A549 (cell line): Measurements from ENCODE around the gene ZC3H18. TPM values are rescaled to one million over a fixed set of nuclear protein-coding genes. Genes with fewer than 3 reads are reported as not detected.

ENCODE experiments used
- ATAC-seq, 2 experiments: fragments of 200-7000 bp in 1 of 2; fragments of >200 bp in 1 of 2; cut with Nextera tagmentation in 1 of 2; cut with Tn5 transposase in 1 of 2; 3 replicates each; pipeline versions ENCODE4 v1.8.0 to v1.9.1; 2018 to 2020; ENCODE audit warnings: mild to moderate bottlenecking in 1 of 2, moderate library complexity in 1 of 2
- CTCF ChIA-PET: fragments of 300-600 bp; sonication (Branson Sonifier 250); formaldehyde crosslinking; extraction: SDS; loops from one replicate; lab custom pipeline; 2021; ENCODE audit warnings: antibody characterized with exemption, inconsistent platforms; lab: Yijun Ruan, JAX
- POLR2A ChIA-PET: fragments of 350-600 bp; formaldehyde crosslinking; extraction: SDS; loops from one replicate; lab custom pipeline; 2021; ENCODE audit warnings: antibody characterized with exemption, inconsistent platforms; lab: Yijun Ruan, JAX
- DNase-seq, 2 experiments: peaks; one replicate each; pipeline versions ENCODE4 v3.0.0 to v3.0.0-alpha.2; 2011 to 2016; ENCODE audit warnings: low read depth in 1 of 2, low spot score in 1 of 2
- FAIRE-seq: peaks from 2 replicates; lab custom pipeline; 2011; peaks lifted over from hg19 to GRCh38; lab: Jason Lieb, UNC
- H3K27ac ChIP-seq, 2 experiments: fragments of >200 bp; sonication (Bioruptor Twin); formaldehyde crosslinking; 3 replicates each; pipeline ENCODE4 v1.5.1; 2016 to 2017
- H3K4me1 ChIP-seq: fragments of >200 bp; sonication (Bioruptor Twin); formaldehyde crosslinking; 3 replicates; pipeline ENCODE4 v1.6.1; 2016
- H3K4me2 ChIP-seq: fragments of >200 bp; sonication (Bioruptor Twin); formaldehyde crosslinking; 3 replicates; pipeline ENCODE4 v1.6.1; 2016
- H3K4me3 ChIP-seq: fragments of >200 bp; sonication (Bioruptor Twin); formaldehyde crosslinking; 3 replicates; pipeline ENCODE4 v1.5.1; 2016
- H3K9me3 ChIP-seq: fragments of >200 bp; sonication (Bioruptor Twin); formaldehyde crosslinking; 3 replicates; pipeline ENCODE4 v1.6.1; 2016
- CEBPB ChIP-seq, 2 experiments: fragments of >200 bp in 1 of 2; sonication (Bioruptor Twin) in 1 of 2; formaldehyde crosslinking in 1 of 2; IDR thresholded peaks; 2 replicates each; pipeline ENCODE4 v1.6.1; 2012 to 2016
- FOSB ChIP-seq: fragments of 250-450 bp; sonication (Bioruptor Pico); IDR thresholded peaks from 2 replicates; pipeline ENCODE4 v1.5.0; 2020; ENCODE audit warnings: mild to moderate bottlenecking, moderate library complexity
- HOXA7 ChIP-seq: fragments of 250-450 bp; sonication (Bioruptor Pico); IDR thresholded peaks from 2 replicates; pipeline ENCODE4 v1.5.0; 2020; ENCODE audit warnings: mild to moderate bottlenecking, moderate library complexity
- JUN ChIP-seq, 2 experiments: fragments of >200 bp; sonication (Bioruptor Twin); formaldehyde crosslinking; IDR thresholded peaks; 2 replicates in 1 of 2; 3 replicates in 1 of 2; pipeline ENCODE4 v1.6.1; 2016 to 2017
- MYC ChIP-seq: IDR thresholded peaks from 2 replicates; pipeline ENCODE4 v1.6.1; 2012; ENCODE audit warnings: mild to moderate bottlenecking, inconsistent platforms, low read length, improper control_type of control experiment, borderline replicate concordance
- PHF8 ChIP-seq: fragments of 200-600 bp; sonication (generic); IDR thresholded peaks from 2 replicates; pipeline ENCODE4 v1.6.1; 2016; ENCODE audit warnings: low read depth, mild to moderate bottlenecking, antibody characterized with exemption, moderate library complexity, borderline replicate concordance
- POLR2A ChIP-seq: IDR thresholded peaks from 2 replicates; pipeline ENCODE4 v1.6.1; 2012; ENCODE audit warnings: mild to moderate bottlenecking, low read length
- RCOR1 ChIP-seq: fragments of 150-350 bp; IDR thresholded peaks from 2 replicates; pipeline ENCODE4 v1.6.1; 2014; ENCODE audit warnings: antibody characterized with exemption, low read length, low read depth
- RNF2 ChIP-seq: fragments of 200-600 bp; sonication (generic); IDR thresholded peaks from 2 replicates; pipeline ENCODE4 v1.6.1; 2016; ENCODE audit warnings: low read depth, mild to moderate bottlenecking, antibody characterized with exemption, moderate library complexity, borderline replicate concordance
- ZSCAN20 ChIP-seq: fragments of 250-450 bp; sonication (Bioruptor Pico); IDR thresholded peaks from 2 replicates; pipeline ENCODE4 v1.8.0; 2022; ENCODE audit warnings: mild to moderate bottlenecking, moderate library complexity
- WGBS: methylation state at CpG from one replicate; pipeline ENCODE4 v1.1.6; 2017; ENCODE audit errors: missing lambda C conversion rate; 5-methylcytosine and 5-hydroxymethylcytosine counted together
- polyA plus RNA-seq, 4 experiments: library from polyadenylated mRNA; depleted of rRNA in 3 of 4; stranded (reverse); fragments of >200 nt; fragmentation: RNase III in 1 of 4; extraction: RNeasy Plus Mini Kit Qiagen cat#74134 plus additional on column Dnase treatment in 1 of 4; gene quantifications; 2 replicates in 3 of 4; 3 replicates in 1 of 4; pipeline ENCODE4 v1.2.3, GENCODE V29; 2011 to 2017
- TF ChIP-seq, protein P1 (sequence below): IDR thresholded peaks from 2 replicates; pipeline ENCODE4 v1.6.1; 2012
- TF ChIP-seq, protein P2 (sequence below): fragments of 250-450 bp; sonication (Bioruptor Pico); IDR thresholded peaks from 2 replicates; pipeline ENCODE4 v1.5.0; 2021; ENCODE audit warnings: mild to moderate bottlenecking, moderate library complexity, borderline replicate concordance
- TF ChIP-seq, protein P3 (sequence below): fragments of >200 bp; sonication (Bioruptor Twin); formaldehyde crosslinking; IDR thresholded peaks from 3 replicates; pipeline ENCODE4 v1.5.1; 2016
- TF ChIP-seq, protein P4 (sequence below): fragments of 200-600 bp; sonication (generic); IDR thresholded peaks from 2 replicates; pipeline ENCODE4 v1.6.1; 2016; ENCODE audit warnings: antibody characterized with exemption, mild to moderate bottlenecking, moderate library complexity
- TF ChIP-seq, protein P5 (sequence below): fragments of 250-450 bp; sonication (Bioruptor Pico); IDR thresholded peaks from 2 replicates; pipeline ENCODE4 v1.5.0; 2020; ENCODE audit warnings: low read depth, mild to moderate bottlenecking, moderate library complexity
- TF ChIP-seq, protein P6 (sequence below): fragments of >200 bp; sonication (Bioruptor Twin); formaldehyde crosslinking; IDR thresholded peaks from 3 replicates; pipeline ENCODE4 v1.6.1; 2016
- TF ChIP-seq, protein P7 (sequence below): IDR thresholded peaks from 2 replicates; pipeline ENCODE4 v1.6.1; 2012

ZC3H18 gene
- polyA plus RNA-seq, 2 of the 4 experiments (the other 2 are of a cell fraction) = 21.1 to 48.2 TPM

DNA sequence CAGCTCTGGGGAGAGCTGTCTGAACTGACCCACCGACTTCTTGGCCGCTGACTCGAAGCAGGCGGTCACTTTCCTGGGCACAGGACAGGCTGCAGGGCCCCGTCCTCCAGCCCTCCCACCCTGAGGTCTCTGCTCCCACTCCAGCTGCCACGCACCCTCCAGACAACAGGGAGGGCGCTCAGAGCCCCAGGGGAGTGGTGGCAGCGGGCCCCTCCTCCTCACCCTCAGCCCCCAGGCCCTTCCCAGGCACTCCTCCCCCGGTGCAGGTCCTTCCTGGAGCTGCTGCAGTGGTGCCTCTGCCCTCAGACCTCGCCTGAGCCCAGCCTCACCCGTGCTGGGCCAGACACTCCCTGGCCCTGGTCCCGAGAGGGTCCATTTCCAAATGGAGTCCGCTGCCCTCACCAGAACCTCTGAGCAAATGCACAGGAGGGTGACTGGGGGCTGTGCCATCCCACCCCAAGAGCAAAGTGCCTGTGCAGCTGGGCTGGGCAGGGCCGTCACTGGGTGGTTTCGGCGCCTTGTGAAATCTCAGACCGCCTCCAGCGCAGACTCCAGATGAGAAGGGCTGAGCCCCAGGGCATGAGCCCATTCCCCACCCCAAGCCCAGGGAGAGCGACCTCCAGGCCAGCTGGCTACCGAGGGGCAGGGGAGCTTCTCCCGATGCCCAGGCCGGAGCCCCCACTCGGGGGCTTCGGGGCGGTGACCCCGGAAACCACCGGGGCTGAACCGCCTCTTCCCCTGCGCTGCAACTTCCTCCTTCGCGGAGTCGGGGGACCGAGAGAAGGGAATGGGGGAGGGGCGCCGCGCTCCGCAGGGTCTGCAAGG, 79.9 kb downstream of the ZC3H18 start:
- TF ChIP-seq, protein P1, sequence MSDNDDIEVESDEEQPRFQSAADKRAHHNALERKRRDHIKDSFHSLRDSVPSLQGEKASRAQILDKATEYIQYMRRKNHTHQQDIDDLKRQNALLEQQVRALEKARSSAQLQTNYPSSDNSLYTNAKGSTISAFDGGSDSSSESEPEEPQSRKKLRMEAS = 0 out of 2 replicates have a peak, but pooled peaks have one; percentile 11
- TF ChIP-seq, protein P2, sequence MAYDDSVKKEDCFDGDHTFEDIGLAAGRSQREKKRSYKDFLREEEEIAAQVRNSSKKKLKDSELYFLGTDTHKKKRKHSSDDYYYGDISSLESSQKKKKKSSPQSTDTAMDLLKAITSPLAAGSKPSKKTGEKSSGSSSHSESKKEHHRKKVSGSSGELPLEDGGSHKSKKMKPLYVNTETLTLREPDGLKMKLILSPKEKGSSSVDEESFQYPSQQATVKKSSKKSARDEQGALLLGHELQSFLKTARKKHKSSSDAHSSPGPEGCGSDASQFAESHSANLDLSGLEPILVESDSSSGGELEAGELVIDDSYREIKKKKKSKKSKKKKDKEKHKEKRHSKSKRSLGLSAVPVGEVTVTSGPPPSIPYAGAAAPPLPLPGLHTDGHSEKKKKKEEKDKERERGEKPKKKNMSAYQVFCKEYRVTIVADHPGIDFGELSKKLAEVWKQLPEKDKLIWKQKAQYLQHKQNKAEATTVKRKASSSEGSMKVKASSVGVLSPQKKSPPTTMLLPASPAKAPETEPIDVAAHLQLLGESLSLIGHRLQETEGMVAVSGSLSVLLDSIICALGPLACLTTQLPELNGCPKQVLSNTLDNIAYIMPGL (CRISPR knock-in tag) = no peak
- TF ChIP-seq, protein P3, sequence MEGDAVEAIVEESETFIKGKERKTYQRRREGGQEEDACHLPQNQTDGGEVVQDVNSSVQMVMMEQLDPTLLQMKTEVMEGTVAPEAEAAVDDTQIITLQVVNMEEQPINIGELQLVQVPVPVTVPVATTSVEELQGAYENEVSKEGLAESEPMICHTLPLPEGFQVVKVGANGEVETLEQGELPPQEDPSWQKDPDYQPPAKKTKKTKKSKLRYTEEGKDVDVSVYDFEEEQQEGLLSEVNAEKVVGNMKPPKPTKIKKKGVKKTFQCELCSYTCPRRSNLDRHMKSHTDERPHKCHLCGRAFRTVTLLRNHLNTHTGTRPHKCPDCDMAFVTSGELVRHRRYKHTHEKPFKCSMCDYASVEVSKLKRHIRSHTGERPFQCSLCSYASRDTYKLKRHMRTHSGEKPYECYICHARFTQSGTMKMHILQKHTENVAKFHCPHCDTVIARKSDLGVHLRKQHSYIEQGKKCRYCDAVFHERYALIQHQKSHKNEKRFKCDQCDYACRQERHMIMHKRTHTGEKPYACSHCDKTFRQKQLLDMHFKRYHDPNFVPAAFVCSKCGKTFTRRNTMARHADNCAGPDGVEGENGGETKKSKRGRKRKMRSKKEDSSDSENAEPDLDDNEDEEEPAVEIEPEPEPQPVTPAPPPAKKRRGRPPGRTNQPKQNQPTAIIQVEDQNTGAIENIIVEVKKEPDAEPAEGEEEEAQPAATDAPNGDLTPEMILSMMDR = no peak
- 0 out of 2 replicates have a peak, but pooled peaks have one; percentile 33 for TF ChIP-seq RNF2
- TF ChIP-seq CEBPB (IDR thresholded peaks at IDR 0.05) = 0 out of 4 replicates have a peak, but pooled peaks of 1 of the 2 experiments have one; percentile 2
- peaks cover 21% of the 10 kb centered on the region for H3K4me1 ChIP-seq
- DNase-seq (no peak), ATAC-seq (peak; percentile 45 to 61), FAIRE-seq (no peak)
- POLR2A ChIA-PET = no interaction called here
- peak overlapping the region; percentile 89 to 93 for H3K27ac ChIP-seq
- CTCF ChIA-PET = interaction anchor here (1.0 to 2.0 kb wide), 4 partner anchors 11 to 88 kb away, joined by 3 to 7 read pairs (median 4); no protein-coding TSS in a partner anchor
- H3K4me2 ChIP-seq = peak overlapping the region; percentile 99
- H3K4me3 ChIP-seq = peak overlapping the region; percentile 94
- no peaks in the 10 kb centered on the region for H3K9me3 ChIP-seq
- WGBS = 25% methylated on average over 18 of the region's 37 CpGs

DNA sequence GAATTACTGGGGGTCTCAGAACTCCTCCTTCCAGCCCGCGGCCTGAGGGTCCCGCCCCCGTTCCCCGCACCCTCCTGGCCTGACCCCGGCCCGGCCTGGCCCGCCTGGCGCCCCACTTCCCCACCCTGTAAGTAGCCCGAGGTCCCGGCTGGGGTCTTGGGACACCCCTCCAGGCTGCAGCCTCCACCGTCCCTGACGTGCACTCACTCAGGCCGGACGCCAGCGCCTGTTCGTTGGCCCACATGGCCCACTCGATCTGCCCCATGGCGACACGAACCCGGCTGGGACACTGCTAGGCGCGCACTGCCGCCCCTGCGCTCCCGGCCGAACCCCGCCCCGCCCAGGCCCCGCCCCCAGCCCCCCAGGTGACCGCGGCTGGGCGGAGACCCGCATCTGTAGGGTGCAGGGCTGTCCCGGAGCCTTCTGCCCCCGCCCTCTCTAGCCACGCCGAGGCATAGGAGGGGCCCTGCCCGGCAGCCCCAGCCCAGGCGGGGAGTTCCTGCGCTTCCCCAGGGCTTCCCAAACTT, 80.6 kb downstream of the ZC3H18 start, which contains the start of gene CYBA:
CYBA (minus strand) TSS at position 305 of the 527 bp plus-strand sequence; CDS start at position 265, 40 bp downstream.
- peaks cover 21% of the 10 kb centered on the region for H3K4me1 ChIP-seq
- TF ChIP-seq POLR2A (peak; percentile 85), RCOR1 (no peak), HOXA7 (CRISPR knock-in tag) (no peak), FOSB (no peak), ZSCAN20 (CRISPR knock-in tag) (no peak), JUN (IDR thresholded peaks at IDR 0.05) (peak in 1 of 2 experiments; percentile 73; a peak in 2 of 5 replicates), PHF8 (peak; percentile 80), MYC (no peak)
- TF ChIP-seq, protein P4, sequence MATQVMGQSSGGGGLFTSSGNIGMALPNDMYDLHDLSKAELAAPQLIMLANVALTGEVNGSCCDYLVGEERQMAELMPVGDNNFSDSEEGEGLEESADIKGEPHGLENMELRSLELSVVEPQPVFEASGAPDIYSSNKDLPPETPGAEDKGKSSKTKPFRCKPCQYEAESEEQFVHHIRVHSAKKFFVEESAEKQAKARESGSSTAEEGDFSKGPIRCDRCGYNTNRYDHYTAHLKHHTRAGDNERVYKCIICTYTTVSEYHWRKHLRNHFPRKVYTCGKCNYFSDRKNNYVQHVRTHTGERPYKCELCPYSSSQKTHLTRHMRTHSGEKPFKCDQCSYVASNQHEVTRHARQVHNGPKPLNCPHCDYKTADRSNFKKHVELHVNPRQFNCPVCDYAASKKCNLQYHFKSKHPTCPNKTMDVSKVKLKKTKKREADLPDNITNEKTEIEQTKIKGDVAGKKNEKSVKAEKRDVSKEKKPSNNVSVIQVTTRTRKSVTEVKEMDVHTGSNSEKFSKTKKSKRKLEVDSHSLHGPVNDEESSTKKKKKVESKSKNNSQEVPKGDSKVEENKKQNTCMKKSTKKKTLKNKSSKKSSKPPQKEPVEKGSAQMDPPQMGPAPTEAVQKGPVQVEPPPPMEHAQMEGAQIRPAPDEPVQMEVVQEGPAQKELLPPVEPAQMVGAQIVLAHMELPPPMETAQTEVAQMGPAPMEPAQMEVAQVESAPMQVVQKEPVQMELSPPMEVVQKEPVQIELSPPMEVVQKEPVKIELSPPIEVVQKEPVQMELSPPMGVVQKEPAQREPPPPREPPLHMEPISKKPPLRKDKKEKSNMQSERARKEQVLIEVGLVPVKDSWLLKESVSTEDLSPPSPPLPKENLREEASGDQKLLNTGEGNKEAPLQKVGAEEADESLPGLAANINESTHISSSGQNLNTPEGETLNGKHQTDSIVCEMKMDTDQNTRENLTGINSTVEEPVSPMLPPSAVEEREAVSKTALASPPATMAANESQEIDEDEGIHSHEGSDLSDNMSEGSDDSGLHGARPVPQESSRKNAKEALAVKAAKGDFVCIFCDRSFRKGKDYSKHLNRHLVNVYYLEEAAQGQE = no peak
- TF ChIP-seq, protein P5, sequence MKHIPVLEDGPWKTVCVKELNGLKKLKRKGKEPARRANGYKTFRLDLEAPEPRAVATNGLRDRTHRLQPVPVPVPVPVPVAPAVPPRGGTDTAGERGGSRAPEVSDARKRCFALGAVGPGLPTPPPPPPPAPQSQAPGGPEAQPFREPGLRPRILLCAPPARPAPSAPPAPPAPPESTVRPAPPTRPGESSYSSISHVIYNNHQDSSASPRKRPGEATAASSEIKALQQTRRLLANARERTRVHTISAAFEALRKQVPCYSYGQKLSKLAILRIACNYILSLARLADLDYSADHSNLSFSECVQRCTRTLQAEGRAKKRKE = no peak
- TF ChIP-seq, protein P1 = peak; percentile 70
- TF ChIP-seq, protein P6, sequence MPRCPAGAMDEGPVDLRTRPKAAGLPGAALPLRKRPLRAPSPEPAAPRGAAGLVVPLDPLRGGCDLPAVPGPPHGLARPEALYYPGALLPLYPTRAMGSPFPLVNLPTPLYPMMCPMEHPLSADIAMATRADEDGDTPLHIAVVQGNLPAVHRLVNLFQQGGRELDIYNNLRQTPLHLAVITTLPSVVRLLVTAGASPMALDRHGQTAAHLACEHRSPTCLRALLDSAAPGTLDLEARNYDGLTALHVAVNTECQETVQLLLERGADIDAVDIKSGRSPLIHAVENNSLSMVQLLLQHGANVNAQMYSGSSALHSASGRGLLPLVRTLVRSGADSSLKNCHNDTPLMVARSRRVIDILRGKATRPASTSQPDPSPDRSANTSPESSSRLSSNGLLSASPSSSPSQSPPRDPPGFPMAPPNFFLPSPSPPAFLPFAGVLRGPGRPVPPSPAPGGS = peak; percentile 74; the same call in 1 of the 3 replicates
- TF ChIP-seq, protein P7, sequence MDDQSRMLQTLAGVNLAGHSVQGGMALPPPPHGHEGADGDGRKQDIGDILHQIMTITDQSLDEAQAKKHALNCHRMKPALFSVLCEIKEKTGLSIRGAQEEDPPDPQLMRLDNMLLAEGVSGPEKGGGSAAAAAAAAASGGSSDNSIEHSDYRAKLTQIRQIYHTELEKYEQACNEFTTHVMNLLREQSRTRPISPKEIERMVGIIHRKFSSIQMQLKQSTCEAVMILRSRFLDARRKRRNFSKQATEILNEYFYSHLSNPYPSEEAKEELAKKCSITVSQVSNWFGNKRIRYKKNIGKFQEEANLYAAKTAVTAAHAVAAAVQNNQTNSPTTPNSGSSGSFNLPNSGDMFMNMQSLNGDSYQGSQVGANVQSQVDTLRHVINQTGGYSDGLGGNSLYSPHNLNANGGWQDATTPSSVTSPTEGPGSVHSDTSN = 0 out of 2 replicates have a peak, but pooled peaks have one; percentile 45
- TF ChIP-seq, all 56 proteins: peak for 6
- DNase-seq = peak; percentile 64 to 87
- no peaks in the 10 kb centered on the region for H3K9me3 ChIP-seq
- H3K4me2 ChIP-seq = peak within 1 kb of the TSS; percentile 99
- peak within 1 kb of the TSS; percentile 89 to 93 for H3K27ac ChIP-seq
- H3K4me3 ChIP-seq = peak within 1 kb of the TSS; percentile 94
- peak; percentile 65 to 91 for ATAC-seq
- ChIA-PET POLR2A (interaction anchor here (1.5 kb wide), 1 partner anchor 12 kb away, joined by 3 read pairs; the partner anchor contains the start of gene MVD), CTCF (no interaction called here)
- FAIRE-seq = no peak
- 0% methylated on average over 12 of the region's 41 CpGs for WGBS
